Large intestine (tissue), 3 donors: Measurements from ENCODE around the gene FKRP. TPM values are rescaled to one million over a fixed set of nuclear protein-coding genes. Genes with fewer than 3 reads are reported as not detected.
A peak's percentile ranks its signal among the peaks of the same experiment; 100 is the strongest.

ENCODE experiments used
- DNase-seq, 2 donors: peaks; one replicate each; pipeline versions ENCODE4 v3.0.0 to v3.0.0-alpha.2; 2013
- H3K27ac ChIP-seq: one replicate; pipeline ENCODE4 v1.5.1; 2013; ENCODE audit warnings: low read length
- H3K27me3 ChIP-seq: 2 replicates; pipeline ENCODE4 v1.6.1; 2013; ENCODE audit warnings: low read length; ENCODE audit not compliant: control insufficient read depth, insufficient read depth
- H3K36me3 ChIP-seq: 2 replicates; pipeline ENCODE4 v1.6.1; 2013; ENCODE audit warnings: low read length; ENCODE audit not compliant: control insufficient read depth, insufficient read depth
- H3K4me1 ChIP-seq: one replicate; pipeline ENCODE4 v1.6.1; 2013; ENCODE audit warnings: low read length; ENCODE audit not compliant: control insufficient read depth, insufficient read depth
- H3K4me3 ChIP-seq: one replicate; pipeline ENCODE4 v1.5.1; 2013; ENCODE audit warnings: low read length
- H3K9me3 ChIP-seq: one replicate; pipeline ENCODE4 v1.6.1; 2013; ENCODE audit warnings: mild to moderate bottlenecking, low read depth, low read length, moderate library complexity; ENCODE audit not compliant: control insufficient read depth
- WGBS: methylation state at CpG from one replicate; pipeline ENCODE4 v1.1.5; 2013; ENCODE audit warnings: low lambda C conversion rate; ENCODE audit not compliant: insufficient coverage; 5-methylcytosine and 5-hydroxymethylcytosine counted together
- polyA plus RNA-seq: library from polyadenylated mRNA; unstranded; fragments of 120-200 nt; gene quantifications from one replicate; pipeline ENCODE4 v1.2.1, GENCODE V29; 2013

Gene FKRP
- polyA plus RNA-seq, 1 donor, result 17.4 TPM

GRCh38 chr19:46786236-46787039 is 40.6 kb downstream of the FKRP start:
- Histone ChIP-seq H3K4me1 (peaks cover 28% of the 10 kb centered on the region), H3K4me3 (peak overlapping the region; percentile 97), H3K27ac (peak overlapping the region; percentile 83), H3K27me3 (no peaks in the 10 kb centered on the region), H3K9me3 (no peaks in the 10 kb centered on the region), H3K36me3 (peaks cover 32% of the 10 kb centered on the region)
- WGBS, result 5% methylated on average over 4 of the region's 20 CpGs
- peak; percentile 84 to 92 for DNase-seq

GRCh38 chr19:46787040-46787330 is 41.1 kb downstream of the FKRP start:
- no peaks in the 10 kb centered on the region for H3K9me3 ChIP-seq
- H3K36me3 ChIP-seq, result peaks cover 26% of the 10 kb centered on the region
- WGBS, result no CpG with 5 or more reads among the region's 5 CpGs
- H3K27ac ChIP-seq, result peak overlapping the region; percentile 83
- no peaks in the 10 kb centered on the region for H3K27me3 ChIP-seq
- H3K4me1 ChIP-seq, result peaks cover 28% of the 10 kb centered on the region
- no peak for DNase-seq
- peak overlapping the region; percentile 97 for H3K4me3 ChIP-seq

- Histone ChIP-seq H3K9me3 (no peaks in the 10 kb centered on the region), H3K36me3 (peaks cover 20% of the 10 kb centered on the region), H3K27ac (peak overlapping the region; percentile 83), H3K4me1 (peaks cover 28% of the 10 kb centered on the region), H3K4me3 (peak overlapping the region; percentile 97), H3K27me3 (no peaks in the 10 kb centered on the region)
- DNase-seq, result peak; percentile 58 to 84
- WGBS, result no CpG with 5 or more reads among the region's 80 CpGs
Measured at GRCh38 chr19:46787331-46788261, 41.7 kb downstream of the FKRP start.

GRCh38 chr19:46788262-46788967 is 42.6 kb downstream of the FKRP start, which contains the start of gene SLC1A5:
Gene SLC1A5, minus strand, starts transcription at chr19:46788594. Its CDS starts 629 bp downstream, at chr19:46787965.
- H3K4me1 ChIP-seq, result peaks cover 28% of the 10 kb centered on the region
- no peaks in the 10 kb centered on the region for H3K9me3 ChIP-seq
- peak within 1 kb of the TSS; percentile 83 for H3K27ac ChIP-seq
- WGBS, result no CpG with 5 or more reads among the region's 46 CpGs
- DNase-seq, result peak; percentile 92 to 94
- peaks cover 13% of the 10 kb centered on the region for H3K36me3 ChIP-seq
- peak within 1 kb of the TSS; percentile 97 for H3K4me3 ChIP-seq
- H3K27me3 ChIP-seq, result no peaks in the 10 kb centered on the region

- Histone ChIP-seq H3K36me3 (peaks cover 8% of the 10 kb centered on the region), H3K9me3 (no peaks in the 10 kb centered on the region), H3K27ac (no peak overlapping the region), H3K27me3 (no peaks in the 10 kb centered on the region), H3K4me3 (peak overlapping the region; percentile 97), H3K4me1 (peaks cover 26% of the 10 kb centered on the region)
- no CpG with 5 or more reads among the region's 9 CpGs for WGBS
- no peak for DNase-seq
Measured at GRCh38 chr19:46788968-46789338, 43.1 kb downstream of the FKRP start.

- Histone ChIP-seq H3K36me3 (peaks cover 6% of the 10 kb centered on the region), H3K27ac (no peak overlapping the region), H3K27me3 (no peaks in the 10 kb centered on the region), H3K4me1 (peaks cover 22% of the 10 kb centered on the region), H3K9me3 (no peaks in the 10 kb centered on the region), H3K4me3 (no peak overlapping the region)
- no peak for DNase-seq
- 100% methylated on average over 1 of the region's 8 CpGs for WGBS
Measured at GRCh38 chr19:46789371-46789770, 43.5 kb downstream of the FKRP start.

GRCh38 chr19:46791944-46792343 is 46.1 kb downstream of the FKRP start:
- DNase-seq, result no peak
- no peak overlapping the region for H3K27ac ChIP-seq
- H3K27me3 ChIP-seq, result no peaks in the 10 kb centered on the region
- peaks cover 12% of the 10 kb centered on the region for H3K4me1 ChIP-seq
- H3K9me3 ChIP-seq, result no peaks in the 10 kb centered on the region
- no peaks in the 10 kb centered on the region for H3K36me3 ChIP-seq
- WGBS, result 50% methylated on average over 1 of the region's 5 CpGs
- H3K4me3 ChIP-seq, result no peak overlapping the region

- Histone ChIP-seq H3K27ac (no peak overlapping the region), H3K27me3 (no peaks in the 10 kb centered on the region), H3K9me3 (no peaks in the 10 kb centered on the region), H3K4me3 (no peak overlapping the region), H3K4me1 (peaks cover 16% of the 10 kb centered on the region), H3K36me3 (no peaks in the 10 kb centered on the region)
- no peak for DNase-seq
- WGBS, result no CpG with 5 or more reads among the region's 1 CpG
Measured at GRCh38 chr19:46797881-46798280, 52.0 kb downstream of the FKRP start.

GRCh38 chr19:46798713-46799112 is 52.9 kb downstream of the FKRP start:
- H3K9me3 ChIP-seq, result no peaks in the 10 kb centered on the region
- no peak for DNase-seq
- H3K4me3 ChIP-seq, result no peak overlapping the region
- no peaks in the 10 kb centered on the region for H3K36me3 ChIP-seq
- no peaks in the 10 kb centered on the region for H3K27me3 ChIP-seq
- WGBS, result no CpG with 5 or more reads among the region's 2 CpGs
- H3K27ac ChIP-seq, result no peak overlapping the region
- H3K4me1 ChIP-seq, result peaks cover 24% of the 10 kb centered on the region

GRCh38 chr19:46802152-46802551 is 56.3 kb downstream of the FKRP start:
- peak overlapping the region; percentile 7 for H3K27ac ChIP-seq
- no peaks in the 10 kb centered on the region for H3K27me3 ChIP-seq
- DNase-seq, result no peak
- H3K4me1 ChIP-seq, result peaks cover 32% of the 10 kb centered on the region
- no peak overlapping the region for H3K4me3 ChIP-seq
- WGBS, result no CpG with 5 or more reads among the region's 5 CpGs
- no peaks in the 10 kb centered on the region for H3K9me3 ChIP-seq
- H3K36me3 ChIP-seq, result no peaks in the 10 kb centered on the region
